ENCODE data around the gene SAMD4A.

The SAMD4A gene

GRCh38 chr14:54653712-54654469 is 87.0 kb downstream of the SAMD4A start:
- TF ChIP-seq CTCF (IDR thresholded peaks at IDR 0.05): no peak

- TF ChIP-seq CTCF (IDR thresholded peaks at IDR 0.05): no peak
Measured at GRCh38 chr14:54654605-54655004, 87.7 kb downstream of the SAMD4A start.

GRCh38 chr14:54658836-54659235 is 91.9 kb downstream of the SAMD4A start:
- TF ChIP-seq CTCF (IDR thresholded peaks at IDR 0.05): no peak

- TF ChIP-seq CTCF (IDR thresholded peaks at IDR 0.05): no peak
Measured at GRCh38 chr14:54659365-54659764, 92.4 kb downstream of the SAMD4A start.

GRCh38 chr14:54660604-54661111 is 93.7 kb downstream of the SAMD4A start:
- TF ChIP-seq CTCF (IDR thresholded peaks at IDR 0.05): no peak

- no peak for TF ChIP-seq CTCF (IDR thresholded peaks at IDR 0.05)
Measured at GRCh38 chr14:54662491-54663133, 95.7 kb downstream of the SAMD4A start.

GRCh38 chr14:54664961-54665360 is 98.0 kb downstream of the SAMD4A start:
- TF ChIP-seq CTCF (IDR thresholded peaks at IDR 0.05): no peak

Data from LNCAP (cell line).